EL (cell line): ENCODE results near the gene ZFP28.

ENCODE experiments used
- DNase-seq: peaks from one replicate; pipeline ENCODE4 v3.0.0-alpha.2; 2016

Gene ZFP28

DNA sequence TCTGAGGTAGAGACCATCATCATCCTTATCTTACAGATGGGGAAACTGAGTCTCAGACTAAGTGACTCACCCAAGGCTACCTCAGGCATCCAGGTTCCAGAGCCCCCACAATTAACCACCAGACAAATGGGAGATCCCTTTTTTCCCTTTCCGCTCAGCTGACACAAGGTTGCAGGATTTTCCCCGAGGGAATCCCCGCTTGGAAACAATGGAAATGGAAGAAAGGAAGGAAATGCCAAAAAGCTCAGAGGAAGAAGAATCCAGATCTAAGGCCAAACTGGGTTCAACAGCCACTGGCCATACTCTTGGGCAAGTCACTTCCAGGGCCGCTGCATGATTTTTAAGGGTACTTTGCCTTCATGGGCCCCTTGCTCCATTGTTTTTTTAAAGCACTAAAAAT, 57.9 kb downstream of the ZFP28 start:
- no peak for DNase-seq

DNA sequence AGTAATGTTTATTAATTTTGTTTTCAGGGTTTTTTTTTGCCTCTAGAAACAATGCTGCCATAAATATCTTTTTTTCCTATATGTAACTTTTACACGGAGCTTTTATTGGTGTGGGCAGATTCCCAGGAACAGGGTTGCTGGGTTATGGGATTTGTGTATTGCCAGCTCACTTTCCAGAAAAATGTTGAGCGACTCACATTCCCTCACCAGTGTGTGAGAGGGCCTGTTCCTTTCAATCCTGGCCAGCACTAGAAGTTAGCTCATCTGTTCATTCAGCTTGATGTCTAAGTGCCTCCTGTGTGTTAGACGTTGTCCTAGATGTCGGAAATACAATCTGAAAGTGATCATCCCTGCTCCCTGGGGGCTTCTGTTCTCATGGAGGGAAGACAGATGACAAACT, 58.9 kb downstream of the ZFP28 start:
- peak; percentile 7 for DNase-seq

DNA sequence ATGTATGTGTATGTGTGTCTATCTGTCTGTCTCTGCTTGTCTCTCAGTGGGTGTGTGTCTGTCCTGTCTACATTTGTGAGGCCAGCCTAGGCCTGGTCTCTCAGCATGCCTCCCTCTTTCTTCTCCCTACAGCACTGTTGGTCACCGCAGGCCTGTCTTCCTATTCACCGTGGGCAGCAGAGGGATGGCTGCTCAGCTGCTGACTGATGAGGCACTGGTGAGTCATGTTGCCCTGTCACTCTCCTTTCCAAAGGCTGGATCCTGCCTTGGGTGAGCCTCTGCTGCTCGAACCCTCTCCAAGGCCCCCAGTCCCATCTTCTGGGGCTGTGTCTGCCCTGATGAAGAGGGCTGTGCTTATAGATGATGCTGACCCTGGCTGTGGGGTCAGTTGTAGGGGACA, 62.6 kb downstream of the ZFP28 start:
- peak; percentile 1 for DNase-seq

DNA sequence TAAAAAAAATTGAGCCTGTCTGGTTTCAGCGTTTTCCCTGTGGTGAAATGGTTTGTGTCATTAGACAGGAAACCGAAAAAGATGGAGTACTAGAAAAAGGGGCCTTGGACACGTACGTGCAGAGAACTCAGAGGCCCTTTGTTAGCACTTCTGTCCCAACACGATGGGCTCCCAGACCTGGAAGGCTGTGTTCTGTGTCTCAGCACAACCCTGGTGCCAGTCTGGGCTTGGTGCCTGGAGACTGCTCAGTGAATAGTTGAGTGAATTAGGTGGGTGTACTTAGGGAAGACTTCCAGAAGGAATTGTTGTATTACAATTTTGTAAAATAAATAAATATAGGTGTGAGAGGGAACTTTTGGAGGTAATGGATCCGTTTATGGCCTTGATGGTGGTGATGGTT, 65.1 kb downstream of the ZFP28 start:
- no peak for DNase-seq
